Caco-2 (cell line): Measurements from ENCODE around the gene NATD1. TPM values are rescaled to one million over a fixed set of nuclear protein-coding genes. Genes with fewer than 3 reads are reported as not detected.
A peak's percentile ranks its signal among the peaks of the same experiment; 100 is the strongest.

Source experiments
- BruUV-seq: library from RNA; stranded (reverse); fragments of 400-500 nt; replicated peaks from 2 replicates; lab custom pipeline; 2021; lab: Mats Ljungman, UMichigan
- CTCF ChIA-PET: fragments of 300-600 bp; sonication (Branson Sonifier 250); formaldehyde crosslinking; loops from one replicate; lab custom pipeline; 2022; ENCODE audit warnings: antibody characterized with exemption; lab: Charles Lee
- POLR2A ChIA-PET: fragments of 300-600 bp; sonication (Branson Sonifier 250); formaldehyde crosslinking; loops from one replicate; lab custom pipeline; 2022; ENCODE audit warnings: antibody characterized with exemption; lab: Charles Lee
- DNase-seq, 2 experiments: peaks; one replicate each; pipeline versions ENCODE4 v3.0.0 to v3.0.0-alpha.2; 2020 to 2022
- H3K27me3 ChIP-seq: replicated peaks from 2 replicates; pipeline ENCODE4 v1.6.0; 2011; ENCODE audit warnings: low read length; ENCODE audit not compliant: control insufficient read depth, insufficient read depth
- H3K36me3 ChIP-seq: 2 replicates; pipeline ENCODE4 v1.5.1; 2011; ENCODE audit warnings: low read length; ENCODE audit not compliant: control insufficient read depth, insufficient read depth
- H3K4me1 ChIP-seq: fragments of 250-450 bp; sonication (Bioruptor Pico); 2 replicates; pipeline ENCODE4 v1.5.1; 2020; ENCODE audit warnings: mild to moderate bottlenecking
- H3K4me3 ChIP-seq: 2 replicates; pipeline ENCODE4 v1.5.1; 2011; ENCODE audit warnings: low read depth, mild to moderate bottlenecking, control low read depth, low read length
- H3K9me3 ChIP-seq: fragments of 250-450 bp; sonication (Bioruptor Pico); 2 replicates; pipeline ENCODE4 v1.5.1; 2020; ENCODE audit warnings: mild to moderate bottlenecking, moderate library complexity
- H3K27ac Mint-ChIP-seq: one replicate; pipeline ENCODE4 v1.8.0; 2022; ENCODE audit warnings: mixed read lengths; ENCODE audit not compliant: unreplicated experiment
- H3K27me3 Mint-ChIP-seq: one replicate; pipeline ENCODE4 v1.8.0; 2022; ENCODE audit warnings: mixed read lengths; ENCODE audit not compliant: insufficient read depth, unreplicated experiment
- H3K36me3 Mint-ChIP-seq: one replicate; pipeline ENCODE4 v1.8.0; 2022; ENCODE audit warnings: mild to moderate bottlenecking, mixed read lengths; ENCODE audit not compliant: insufficient read depth, unreplicated experiment
- H3K4me1 Mint-ChIP-seq: one replicate; pipeline ENCODE4 v1.8.0; 2022; ENCODE audit warnings: low read depth, mixed read lengths; ENCODE audit not compliant: unreplicated experiment
- H3K4me3 Mint-ChIP-seq: one replicate; pipeline ENCODE4 v1.8.0; 2022; ENCODE audit warnings: mild to moderate bottlenecking, moderate library complexity, mixed read lengths; ENCODE audit not compliant: unreplicated experiment
- H3K9me3 Mint-ChIP-seq: one replicate; pipeline ENCODE4 v1.8.0; 2022; ENCODE audit warnings: mixed read lengths; ENCODE audit not compliant: unreplicated experiment
- intact Hi-C: fragments of 100-400 bp; cut with micrococcal nuclease; formaldehyde crosslinking; loops from one replicate; pipeline ENCODE4 v1.10.0; 2022; ENCODE audit not compliant: unreplicated experiment
- total RNA-seq: library from RNA; stranded (reverse); gene quantifications from 2 replicates; pipeline ENCODE4 v1.2.3, GENCODE V29; 2022
- TF ChIP-seq, protein P1 (sequence below), 2 experiments: fragments of 200-600 bp in 1 of 2; IDR thresholded peaks; 1 replicate in 1 of 2; 2 replicates in 1 of 2; pipeline versions ENCODE4 v1.5.1 to v1.8.0; 2011 to 2022; ENCODE audit warnings: antibody characterized with exemption in 1 of 2, control low read depth in 1 of 2, inconsistent platforms in 1 of 2, low read depth in 1 of 2, low read length in 1 of 2, mild to moderate bottlenecking in 1 of 2, moderate library complexity in 1 of 2; ENCODE audit not compliant: insufficient read depth in 1 of 2, severe bottlenecking in 1 of 2, unreplicated experiment in 1 of 2

The NATD1 gene
- total RNA-seq, 1 experiment from 2014 or later = 18.4 TPM

DNA sequence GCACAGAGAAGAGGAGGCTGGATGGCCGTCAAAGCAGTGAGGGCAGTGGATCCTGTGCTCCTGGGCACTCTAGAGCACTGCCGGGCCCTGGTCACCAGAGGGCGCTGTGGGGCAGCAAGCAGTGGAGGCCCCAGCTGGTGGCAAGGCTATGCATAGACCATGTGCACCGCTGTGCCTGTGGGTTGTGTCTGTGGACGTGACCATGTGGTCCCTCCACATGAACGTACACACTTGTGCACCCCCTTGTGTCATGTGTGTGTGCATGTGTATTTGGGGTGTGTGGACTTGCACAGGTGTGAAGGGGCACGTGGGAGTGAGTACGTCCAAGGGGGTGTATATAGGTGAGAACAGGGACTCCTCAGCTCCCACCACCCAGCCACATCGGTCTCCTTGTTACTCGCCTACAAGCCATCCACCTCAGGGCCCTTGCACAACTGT is 26.9 kb upstream of the NATD1 start:
- H3K27ac Mint-ChIP-seq = no peak overlapping the region
- peaks cover 5% of the 10 kb centered on the region for H3K4me1 ChIP-seq
- TF ChIP-seq, protein P1, sequence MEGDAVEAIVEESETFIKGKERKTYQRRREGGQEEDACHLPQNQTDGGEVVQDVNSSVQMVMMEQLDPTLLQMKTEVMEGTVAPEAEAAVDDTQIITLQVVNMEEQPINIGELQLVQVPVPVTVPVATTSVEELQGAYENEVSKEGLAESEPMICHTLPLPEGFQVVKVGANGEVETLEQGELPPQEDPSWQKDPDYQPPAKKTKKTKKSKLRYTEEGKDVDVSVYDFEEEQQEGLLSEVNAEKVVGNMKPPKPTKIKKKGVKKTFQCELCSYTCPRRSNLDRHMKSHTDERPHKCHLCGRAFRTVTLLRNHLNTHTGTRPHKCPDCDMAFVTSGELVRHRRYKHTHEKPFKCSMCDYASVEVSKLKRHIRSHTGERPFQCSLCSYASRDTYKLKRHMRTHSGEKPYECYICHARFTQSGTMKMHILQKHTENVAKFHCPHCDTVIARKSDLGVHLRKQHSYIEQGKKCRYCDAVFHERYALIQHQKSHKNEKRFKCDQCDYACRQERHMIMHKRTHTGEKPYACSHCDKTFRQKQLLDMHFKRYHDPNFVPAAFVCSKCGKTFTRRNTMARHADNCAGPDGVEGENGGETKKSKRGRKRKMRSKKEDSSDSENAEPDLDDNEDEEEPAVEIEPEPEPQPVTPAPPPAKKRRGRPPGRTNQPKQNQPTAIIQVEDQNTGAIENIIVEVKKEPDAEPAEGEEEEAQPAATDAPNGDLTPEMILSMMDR (IDR thresholded peaks at IDR 0.05; ENCODE audit: insufficient read depth in 1 of 2, low read depth in 1 of 2, low read length in 1 of 2, severe bottlenecking in 1 of 2, unreplicated experiment in 1 of 2) = peak; percentile 97 to 99
- H3K27me3 ChIP-seq = no peaks in the 10 kb centered on the region; the same call in 1 of the 2 replicates
- POLR2A ChIA-PET = no interaction called here
- H3K36me3 Mint-ChIP-seq = peaks cover 12% of the 10 kb centered on the region
- peaks cover 7% of the 10 kb centered on the region for H3K4me1 Mint-ChIP-seq
- no peak overlapping the region for H3K4me3 Mint-ChIP-seq
- intact Hi-C loops = loop anchor here (1.0 to 10.0 kb wide), 4 partner anchors 42 to 233 kb away; partner anchors contain the start of gene KCNJ12
- CTCF ChIA-PET = no interaction called here
- H3K27me3 Mint-ChIP-seq = no peaks in the 10 kb centered on the region
- DNase-seq = peak; percentile 86 to 92
- no peaks in the 10 kb centered on the region for H3K9me3 Mint-ChIP-seq
- BruUV-seq = no TSS peak
- no peaks in the 10 kb centered on the region for H3K9me3 ChIP-seq
- no peaks in the 10 kb centered on the region for H3K36me3 ChIP-seq
- H3K4me3 ChIP-seq = no peak overlapping the region

DNA sequence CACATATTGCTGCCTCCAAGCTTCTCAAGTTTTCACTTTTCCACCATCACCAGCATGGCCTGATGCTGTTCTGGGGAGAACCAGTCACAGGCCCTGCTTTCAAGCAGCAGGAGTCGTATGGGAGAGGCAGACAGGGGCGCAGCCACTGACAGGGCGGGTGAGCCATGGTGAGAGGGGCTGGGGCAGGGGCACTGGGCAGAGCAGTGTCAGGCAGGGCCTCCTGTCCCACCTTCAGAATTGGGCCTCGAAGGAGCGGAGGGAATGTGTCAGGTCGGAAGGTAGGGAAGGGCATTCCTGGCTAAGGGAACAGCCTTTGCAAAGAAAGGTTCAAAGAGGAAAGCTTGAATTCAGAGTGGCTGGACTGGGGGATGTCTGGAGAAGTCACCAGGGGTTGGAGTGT is 26.4 kb upstream of the NATD1 start:
- intact Hi-C loops = no loop called here
- Mint-ChIP-seq H3K27ac (no peak overlapping the region), H3K4me1 (peaks cover 7% of the 10 kb centered on the region), H3K9me3 (no peaks in the 10 kb centered on the region), H3K27me3 (no peaks in the 10 kb centered on the region), H3K36me3 (peaks cover 12% of the 10 kb centered on the region), H3K4me3 (no peak overlapping the region)
- H3K9me3 ChIP-seq = no peaks in the 10 kb centered on the region
- no peak overlapping the region for H3K4me3 ChIP-seq
- ChIA-PET POLR2A (no interaction called here), CTCF (interaction anchor here (0.5 to 1.1 kb wide), 2 partner anchors 65 to 236 kb away, joined by 4 to 5 read pairs; no protein-coding TSS in a partner anchor)
- H3K36me3 ChIP-seq = no peaks in the 10 kb centered on the region
- DNase-seq = no peak
- peaks cover 8% of the 10 kb centered on the region for H3K4me1 ChIP-seq
- TF ChIP-seq, protein P1 (IDR thresholded peaks at IDR 0.05; ENCODE audit: insufficient read depth in 1 of 2, low read depth in 1 of 2, low read length in 1 of 2, severe bottlenecking in 1 of 2, unreplicated experiment in 1 of 2) = no peak
- no TSS peak for BruUV-seq
- H3K27me3 ChIP-seq = no peaks in the 10 kb centered on the region; the same call in 1 of the 2 replicates

DNA sequence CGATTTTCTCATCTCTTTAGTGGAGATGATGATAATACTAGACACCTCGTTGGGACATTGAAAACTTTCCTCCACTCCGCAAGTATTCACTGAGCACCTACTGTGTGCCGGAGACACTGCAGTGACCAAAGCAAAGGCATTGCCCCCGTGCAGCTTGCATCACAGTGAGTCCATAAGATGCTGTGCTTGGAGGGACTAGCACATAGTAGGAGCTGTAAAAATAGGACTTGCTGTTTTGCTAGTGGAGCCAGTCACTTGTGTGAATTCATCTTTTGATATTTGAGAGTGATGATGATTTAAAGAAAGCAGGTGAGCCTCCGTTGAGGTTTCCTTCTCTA is 26.0 kb upstream of the NATD1 start:
- intact Hi-C loops = no loop called here
- no TSS peak for BruUV-seq
- peaks cover 8% of the 10 kb centered on the region for H3K4me1 ChIP-seq
- no peaks in the 10 kb centered on the region; the same call in 1 of the 2 replicates for H3K27me3 ChIP-seq
- Mint-ChIP-seq H3K27ac (no peak overlapping the region), H3K27me3 (no peaks in the 10 kb centered on the region), H3K4me1 (peaks cover 7% of the 10 kb centered on the region), H3K9me3 (no peaks in the 10 kb centered on the region), H3K36me3 (peaks cover 12% of the 10 kb centered on the region), H3K4me3 (no peak overlapping the region)
- no peak overlapping the region for H3K4me3 ChIP-seq
- ChIA-PET POLR2A (no interaction called here), CTCF (interaction anchor here (0.5 to 1.1 kb wide), 2 partner anchors 65 to 236 kb away, joined by 4 to 5 read pairs; no protein-coding TSS in a partner anchor)
- H3K36me3 ChIP-seq = no peaks in the 10 kb centered on the region
- TF ChIP-seq, protein P1 (IDR thresholded peaks at IDR 0.05; ENCODE audit: insufficient read depth in 1 of 2, low read depth in 1 of 2, low read length in 1 of 2, severe bottlenecking in 1 of 2, unreplicated experiment in 1 of 2) = no peak
- no peak for DNase-seq
- no peaks in the 10 kb centered on the region for H3K9me3 ChIP-seq
